ENCODE data around the gene MRPL34. TPM values are rescaled to one million over a fixed set of nuclear protein-coding genes. Genes with fewer than 3 reads are reported as not detected.

MRPL34 gene
- total and polyA plus RNA-seq, 2 donors (not counting 1 experiment from before 2014, with no cell fraction given), result 27.5 to 44.8 TPM

- Histone ChIP-seq H3K9me3 (ENCODE audit: control insufficient read depth, insufficient read depth, low read depth, low read length) (no peaks in the 10 kb centered on the region), H3K79me2 (ENCODE audit: control insufficient read depth, insufficient read depth, low read length) (no peaks in the 10 kb centered on the region), H3K4me2 (ENCODE audit: extremely low read depth, insufficient read depth, low read length) (no peak overlapping the region), H3K9ac (ENCODE audit: insufficient read depth, low read length) (no peak overlapping the region), H3K27me3 (ENCODE audit: control insufficient read depth, insufficient read depth, low read length) (no peaks in the 10 kb centered on the region), H3K4me3 (replicated peaks in 1 of 4; ENCODE audit: control extremely low read depth in 1 of 4, insufficient read depth in 1 of 4, low read depth in 3 of 4, low read length in 4 of 4) (no peak overlapping the region), H3K27ac (ENCODE audit: insufficient read depth, low read length) (no peak overlapping the region), H3K36me3 (ENCODE audit: control insufficient read depth, insufficient read depth, low read length) (peaks cover 3% of the 10 kb centered on the region), H4K20me1 (ENCODE audit: control insufficient read depth, extremely low read depth, insufficient read depth, low read length) (no peaks in the 10 kb centered on the region), H2AFZ (ENCODE audit: low read length) (no peak overlapping the region), H3K4me1 (ENCODE audit: control insufficient read depth, extremely low read depth, insufficient read depth, low read length) (no peaks in the 10 kb centered on the region)
- no peak for DNase-seq (ENCODE audit: low read depth in 2 of 2)
- no peak for TF ChIP-seq CTCF (conservative IDR thresholded peaks at IDR 0.05 in 1 of 2, IDR thresholded peaks at IDR 0.05 in 1 of 2; ENCODE audit: low read depth in 1 of 2, low read length in 2 of 2)
- TF ChIP-seq EZH2 (IDR thresholded peaks at IDR 0.05; ENCODE audit: low read length, missing control alignments), result no peak
Observed at GRCh38 chr19:17332360-17332676, 26.6 kb downstream of the MRPL34 start.

GRCh38 chr19:17332677-17333581, 27.3 kb downstream of the MRPL34 start:
- Histone ChIP-seq H3K4me3 (replicated peaks in 1 of 4; ENCODE audit: control extremely low read depth in 1 of 4, insufficient read depth in 1 of 4, low read depth in 3 of 4, low read length in 4 of 4) (no peak overlapping the region), H3K9me3 (ENCODE audit: control insufficient read depth, insufficient read depth, low read depth, low read length) (no peaks in the 10 kb centered on the region), H3K4me2 (ENCODE audit: extremely low read depth, insufficient read depth, low read length) (no peak overlapping the region), H3K27ac (ENCODE audit: insufficient read depth, low read length) (no peak overlapping the region), H3K27me3 (ENCODE audit: control insufficient read depth, insufficient read depth, low read length) (no peaks in the 10 kb centered on the region), H4K20me1 (ENCODE audit: control insufficient read depth, extremely low read depth, insufficient read depth, low read length) (no peaks in the 10 kb centered on the region), H2AFZ (ENCODE audit: low read length) (no peak overlapping the region), H3K79me2 (ENCODE audit: control insufficient read depth, insufficient read depth, low read length) (no peaks in the 10 kb centered on the region), H3K36me3 (ENCODE audit: control insufficient read depth, insufficient read depth, low read length) (no peaks in the 10 kb centered on the region), H3K4me1 (ENCODE audit: control insufficient read depth, extremely low read depth, insufficient read depth, low read length) (no peaks in the 10 kb centered on the region), H3K9ac (ENCODE audit: insufficient read depth, low read length) (no peak overlapping the region)
- TF ChIP-seq EZH2 (IDR thresholded peaks at IDR 0.05; ENCODE audit: low read length, missing control alignments) (no peak), CTCF (conservative IDR thresholded peaks at IDR 0.05 in 1 of 2, IDR thresholded peaks at IDR 0.05 in 1 of 2; ENCODE audit: low read depth in 1 of 2, low read length in 2 of 2) (no peak)
- DNase-seq (ENCODE audit: low read depth in 2 of 2), result peak; percentile 42 to 52

- Histone ChIP-seq H3K4me3 (replicated peaks in 1 of 4; ENCODE audit: control extremely low read depth in 1 of 4, insufficient read depth in 1 of 4, low read depth in 3 of 4, low read length in 4 of 4) (peak overlapping the region; percentile 52 to 80 (median 60)), H3K79me2 (ENCODE audit: control insufficient read depth, insufficient read depth, low read length) (no peaks in the 10 kb centered on the region), H3K27me3 (ENCODE audit: control insufficient read depth, insufficient read depth, low read length) (no peaks in the 10 kb centered on the region), H4K20me1 (ENCODE audit: control insufficient read depth, extremely low read depth, insufficient read depth, low read length) (no peaks in the 10 kb centered on the region), H3K9ac (ENCODE audit: insufficient read depth, low read length) (peak overlapping the region; percentile 62), H2AFZ (ENCODE audit: low read length) (peak overlapping the region; percentile 81), H3K4me1 (ENCODE audit: control insufficient read depth, extremely low read depth, insufficient read depth, low read length) (peaks cover 3% of the 10 kb centered on the region), H3K36me3 (ENCODE audit: control insufficient read depth, insufficient read depth, low read length) (no peaks in the 10 kb centered on the region), H3K9me3 (ENCODE audit: control insufficient read depth, insufficient read depth, low read depth, low read length) (no peaks in the 10 kb centered on the region), H3K27ac (ENCODE audit: insufficient read depth, low read length) (peak overlapping the region; percentile 45), H3K4me2 (ENCODE audit: extremely low read depth, insufficient read depth, low read length) (peak overlapping the region; percentile 72)
- peak; percentile 82 to 85 for DNase-seq (ENCODE audit: low read depth in 2 of 2)
- TF ChIP-seq EZH2 (IDR thresholded peaks at IDR 0.05; ENCODE audit: low read length, missing control alignments) (no peak), CTCF (conservative IDR thresholded peaks at IDR 0.05 in 1 of 2, IDR thresholded peaks at IDR 0.05 in 1 of 2; ENCODE audit: low read depth in 1 of 2, low read length in 2 of 2) (no peak)
Observed at GRCh38 chr19:17333611-17334413, 28.1 kb downstream of the MRPL34 start.
